Measurements from ENCODE around the gene SHISA8. TPM values are rescaled to one million over a fixed set of nuclear protein-coding genes. Genes with fewer than 3 reads are reported as not detected.

SHISA8 gene
- total RNA-seq, 1 donor, result not detected

DNA sequence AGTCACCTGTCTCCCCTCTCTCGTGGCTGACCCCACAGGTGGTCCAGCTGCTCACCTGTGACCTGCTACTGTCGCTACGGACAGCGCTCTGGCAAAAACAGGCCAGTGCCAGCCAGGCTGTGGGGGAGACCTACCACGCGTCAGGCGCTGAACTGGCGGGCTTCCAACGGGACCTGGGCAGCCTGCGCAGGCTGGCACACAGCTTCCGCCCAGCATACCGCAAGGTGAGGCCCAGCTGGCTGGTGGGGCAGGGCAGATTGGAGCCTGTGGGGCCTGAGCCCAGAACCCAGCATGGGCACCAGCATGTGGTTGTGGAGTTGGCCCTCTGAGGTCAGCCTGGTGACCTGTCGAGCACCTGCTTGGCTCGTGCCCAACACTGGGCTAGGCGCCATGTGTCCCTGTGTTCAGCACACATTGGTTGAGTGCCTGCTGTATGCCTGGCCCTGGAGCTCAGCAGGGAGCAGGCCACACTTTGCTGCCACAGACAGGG, 11.9 kb downstream of the SHISA8 start:
- DNase-seq (ENCODE audit: low read depth), result no peak

DNA sequence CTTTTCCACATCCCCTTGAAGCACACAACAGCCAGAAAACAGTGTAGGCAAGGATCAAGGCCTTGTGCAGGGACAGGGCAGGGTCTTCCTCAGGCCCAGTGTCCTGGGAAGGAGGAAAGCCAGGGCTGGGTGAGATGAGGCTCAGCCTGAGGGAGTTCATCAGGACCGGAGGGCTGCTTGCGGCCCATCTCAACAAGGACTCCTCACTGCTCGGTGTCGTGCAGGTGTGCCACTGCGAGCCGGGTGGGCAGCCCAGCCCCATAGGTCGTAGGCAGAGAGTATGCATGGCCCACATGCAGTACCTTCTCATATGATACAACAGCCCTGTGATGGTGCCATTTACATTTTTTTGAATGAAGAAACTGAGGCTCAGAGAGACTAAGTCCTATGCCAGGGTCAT, 12.9 kb downstream of the SHISA8 start:
- TF ChIP-seq, protein P1, sequence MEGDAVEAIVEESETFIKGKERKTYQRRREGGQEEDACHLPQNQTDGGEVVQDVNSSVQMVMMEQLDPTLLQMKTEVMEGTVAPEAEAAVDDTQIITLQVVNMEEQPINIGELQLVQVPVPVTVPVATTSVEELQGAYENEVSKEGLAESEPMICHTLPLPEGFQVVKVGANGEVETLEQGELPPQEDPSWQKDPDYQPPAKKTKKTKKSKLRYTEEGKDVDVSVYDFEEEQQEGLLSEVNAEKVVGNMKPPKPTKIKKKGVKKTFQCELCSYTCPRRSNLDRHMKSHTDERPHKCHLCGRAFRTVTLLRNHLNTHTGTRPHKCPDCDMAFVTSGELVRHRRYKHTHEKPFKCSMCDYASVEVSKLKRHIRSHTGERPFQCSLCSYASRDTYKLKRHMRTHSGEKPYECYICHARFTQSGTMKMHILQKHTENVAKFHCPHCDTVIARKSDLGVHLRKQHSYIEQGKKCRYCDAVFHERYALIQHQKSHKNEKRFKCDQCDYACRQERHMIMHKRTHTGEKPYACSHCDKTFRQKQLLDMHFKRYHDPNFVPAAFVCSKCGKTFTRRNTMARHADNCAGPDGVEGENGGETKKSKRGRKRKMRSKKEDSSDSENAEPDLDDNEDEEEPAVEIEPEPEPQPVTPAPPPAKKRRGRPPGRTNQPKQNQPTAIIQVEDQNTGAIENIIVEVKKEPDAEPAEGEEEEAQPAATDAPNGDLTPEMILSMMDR (IDR thresholded peaks at IDR 0.05; ENCODE audit: insufficient read depth, low read length), result no peak

More for the DNA sequence above, 11.9 kb downstream of the SHISA8 start:
- TF ChIP-seq, protein P1 (IDR thresholded peaks at IDR 0.05; ENCODE audit: insufficient read depth, low read length), result no peak
- H3K4me3 ChIP-seq (ENCODE audit: low read depth, low read length), result no peak overlapping the region

DNA sequence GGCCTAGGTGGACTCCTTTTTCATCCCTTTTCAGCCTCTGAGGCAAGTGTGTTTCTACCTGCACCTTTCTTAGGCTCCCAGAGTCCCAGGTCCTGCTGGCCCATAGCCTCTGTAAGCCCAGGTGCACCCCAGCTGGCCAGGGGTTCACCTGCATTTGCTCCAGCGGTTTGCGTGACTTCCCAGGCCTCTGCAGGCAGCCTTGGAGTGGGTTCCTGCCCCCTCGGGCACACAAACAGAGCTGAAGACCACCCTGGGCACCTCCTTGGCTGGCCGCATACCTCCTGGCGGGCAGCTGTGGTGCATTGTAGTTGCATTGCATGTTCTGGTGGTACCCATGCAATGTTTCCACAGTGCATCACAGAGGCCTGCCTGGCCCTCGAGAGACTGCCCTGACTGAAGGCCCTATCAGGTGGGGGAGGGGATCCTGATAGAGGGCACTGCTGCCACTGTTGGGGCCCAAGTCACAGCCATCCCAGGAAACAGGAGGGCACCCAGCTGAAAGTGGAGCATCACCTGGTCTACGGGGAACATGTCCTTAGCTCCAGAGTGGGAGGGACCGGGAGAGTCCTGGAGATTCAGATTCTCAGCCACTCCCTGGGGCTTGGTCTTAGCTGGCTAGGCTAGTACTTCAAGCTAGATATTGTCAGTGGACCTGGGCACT, 14.1 kb downstream of the SHISA8 start:
- TF ChIP-seq, protein P1 (IDR thresholded peaks at IDR 0.05; ENCODE audit: insufficient read depth, low read length), result no peak
- DNase-seq (ENCODE audit: low read depth), result no peak
- no peak overlapping the region for H3K4me3 ChIP-seq (ENCODE audit: low read depth, low read length)

More for the DNA sequence above, 12.9 kb downstream of the SHISA8 start:
- H3K4me3 ChIP-seq (ENCODE audit: low read depth, low read length), result no peak overlapping the region
- no peak for DNase-seq (ENCODE audit: low read depth)

DNA sequence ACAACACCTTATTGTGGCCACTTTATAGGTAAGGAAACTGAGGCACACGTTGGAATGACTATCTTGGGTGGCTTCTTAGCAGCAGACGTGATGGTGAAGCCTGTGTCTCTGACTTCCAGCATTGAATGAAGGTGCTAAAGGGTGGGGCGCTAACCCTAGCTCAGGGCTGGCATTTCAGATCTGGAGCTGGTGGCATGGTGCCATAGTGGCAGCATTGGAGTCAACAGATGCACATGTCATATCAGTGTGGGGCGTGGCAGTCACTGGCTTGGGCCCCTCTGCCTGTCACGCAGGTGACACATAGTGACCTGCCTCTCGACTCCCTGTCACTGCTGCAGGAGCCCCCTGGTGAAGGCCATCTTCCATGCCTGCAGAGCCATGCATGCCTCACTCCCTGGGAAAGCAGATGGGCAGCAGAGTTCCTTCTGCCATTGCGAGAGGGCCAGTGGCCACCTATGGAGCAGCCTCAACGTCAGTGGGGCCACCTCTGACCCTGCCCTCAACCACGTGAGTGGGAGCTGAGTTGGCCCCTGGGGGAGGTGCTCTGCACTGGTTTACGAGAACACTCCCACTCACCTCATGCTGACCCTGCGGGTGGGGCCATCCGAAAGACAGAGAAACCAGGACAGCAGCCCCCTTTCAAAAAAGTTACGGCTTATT, 14.8 kb downstream of the SHISA8 start:
- DNase-seq (ENCODE audit: low read depth), result no peak
- TF ChIP-seq, protein P1 (IDR thresholded peaks at IDR 0.05; ENCODE audit: insufficient read depth, low read length), result no peak
- H3K4me3 ChIP-seq (ENCODE audit: low read depth, low read length), result no peak overlapping the region

DNA sequence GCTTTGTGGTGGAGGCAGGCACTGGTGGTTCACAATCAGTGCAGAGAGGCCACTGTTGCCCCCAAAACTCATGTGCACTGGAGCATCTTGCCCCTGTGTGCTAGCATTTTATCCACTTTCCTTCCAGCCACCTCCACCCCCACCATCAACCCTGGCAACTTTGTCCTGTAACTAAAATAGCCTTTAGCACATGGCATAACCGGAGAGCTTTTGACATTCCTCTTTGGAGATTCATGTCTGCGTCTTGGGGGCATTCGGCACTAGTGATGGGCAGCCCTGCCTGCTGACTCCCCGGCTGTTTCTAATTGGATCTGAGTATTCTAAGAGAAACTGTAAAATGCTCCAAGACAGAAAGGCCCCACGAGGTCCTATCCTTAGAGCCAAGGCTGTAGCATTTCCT, 15.8 kb downstream of the SHISA8 start:
- no peak overlapping the region for H3K4me3 ChIP-seq (ENCODE audit: low read depth, low read length)
- TF ChIP-seq, protein P1 (IDR thresholded peaks at IDR 0.05; ENCODE audit: insufficient read depth, low read length), result no peak
- DNase-seq (ENCODE audit: low read depth), result no peak

DNA sequence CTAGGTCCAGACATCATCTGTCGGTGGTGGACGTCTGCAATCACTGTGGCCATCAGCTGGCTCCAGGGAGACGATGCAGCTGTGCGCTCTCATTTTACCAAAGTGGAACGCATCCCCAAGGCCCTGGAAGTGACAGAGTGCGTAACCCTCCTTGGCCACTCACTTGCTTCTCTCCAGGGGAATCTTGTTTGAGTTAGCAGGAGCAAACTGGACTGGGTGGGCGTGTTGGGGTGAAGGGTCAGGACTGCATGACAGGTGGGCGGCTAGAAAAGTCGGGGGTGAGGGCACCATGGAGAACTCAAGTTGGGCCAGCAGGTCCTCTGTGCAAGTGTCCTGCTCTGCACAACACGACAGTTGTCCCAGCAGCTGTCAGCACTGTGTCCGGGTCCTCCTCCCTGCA, 16.2 kb downstream of the SHISA8 start:
- TF ChIP-seq, protein P1 (IDR thresholded peaks at IDR 0.05; ENCODE audit: insufficient read depth, low read length), result no peak
- H3K4me3 ChIP-seq (ENCODE audit: low read depth, low read length), result no peak overlapping the region
- no peak for DNase-seq (ENCODE audit: low read depth)
